HG03175 (cell line): ENCODE results near the gene RBPJ.
A peak's percentile ranks its signal among the peaks of the same experiment; 100 is the strongest.
"Not testable (repeated sequence)": the region's sequence is repeated elsewhere in the genome, so short reads cannot be mapped to it uniquely, and the experiment has no call there.

Experiments used
- ATAC-seq: cut with Tn5 transposase; IDR thresholded peaks from one replicate; pipeline ENCODE4 v1.9.1; 2021; ENCODE audit warnings: mild to moderate bottlenecking, moderate library complexity; ENCODE audit not compliant: unreplicated experiment

The RBPJ gene

DNA sequence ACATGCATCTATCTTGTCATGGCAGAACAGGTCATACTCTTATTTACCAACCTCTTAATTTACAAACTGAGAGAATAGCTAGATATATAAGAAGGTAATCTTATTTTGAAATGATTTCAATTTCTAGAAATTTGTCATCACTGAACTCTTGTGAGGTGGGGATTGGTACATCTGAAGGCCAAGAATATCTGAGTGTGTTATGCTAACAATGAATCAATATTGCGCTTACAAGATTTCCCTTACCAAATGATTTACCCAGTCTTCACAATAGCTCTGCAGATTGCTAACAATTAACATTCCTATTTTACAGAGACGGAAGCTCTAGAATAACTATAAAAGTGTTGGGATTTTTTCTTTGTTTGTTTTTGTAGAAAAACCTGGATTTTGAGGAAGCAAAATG, 48.3 kb downstream of the RBPJ start:
- no peak for ATAC-seq

DNA sequence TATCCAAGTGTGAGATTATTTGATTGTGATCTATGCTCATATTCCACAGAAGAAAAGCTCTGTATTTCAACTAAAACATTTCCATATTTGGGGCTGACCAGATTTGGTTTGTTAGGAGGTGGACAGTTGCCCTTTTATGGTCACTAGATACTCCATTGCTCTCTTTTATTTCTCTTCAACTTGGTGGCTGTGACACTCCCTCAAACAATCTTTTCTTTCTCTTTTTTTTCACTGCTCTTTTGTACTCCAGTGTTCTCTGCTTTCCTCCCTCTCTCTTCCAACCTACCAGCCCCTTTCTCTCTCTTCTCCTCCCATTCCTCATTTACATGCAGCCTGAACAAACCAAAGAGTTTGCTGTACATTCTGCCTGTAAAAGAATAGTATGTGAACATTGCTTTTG, 48.8 kb downstream of the RBPJ start:
- no peak for ATAC-seq

GRCh38 chr4:26372076-26372475, 51.3 kb downstream of the RBPJ start:
- ATAC-seq, result peak; percentile 9

DNA sequence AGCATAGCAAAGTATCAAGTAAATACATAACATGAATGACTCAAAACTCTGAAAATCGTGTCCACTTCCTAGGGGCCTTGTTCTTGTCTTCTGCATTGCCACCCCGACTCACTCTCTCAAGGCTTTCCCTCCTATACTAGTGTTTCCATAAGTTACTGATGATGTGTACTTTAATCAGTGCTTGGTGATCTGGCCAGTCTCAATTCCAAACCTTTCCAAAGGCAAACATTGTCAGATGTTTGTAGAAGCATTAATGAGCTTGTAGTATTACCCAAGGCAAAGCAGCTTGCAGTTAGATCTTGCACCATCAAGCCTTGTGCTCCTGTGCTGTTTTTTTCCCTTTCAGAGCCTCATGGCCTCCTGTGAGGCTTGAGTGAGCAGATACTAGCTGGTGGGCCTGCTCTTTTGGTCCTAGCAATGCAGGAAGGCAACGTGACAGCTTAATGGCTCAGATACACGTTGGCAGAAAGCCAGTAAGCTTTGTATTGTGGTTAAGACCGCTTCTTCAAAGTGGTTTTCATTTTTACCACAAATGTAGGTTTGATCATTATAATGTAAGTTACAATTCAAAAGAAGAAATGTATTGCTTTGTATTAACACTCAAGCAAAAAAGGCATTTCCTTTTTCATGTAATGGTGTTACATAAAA, 51.8 kb downstream of the RBPJ start:
- peak; percentile 90 for ATAC-seq

DNA sequence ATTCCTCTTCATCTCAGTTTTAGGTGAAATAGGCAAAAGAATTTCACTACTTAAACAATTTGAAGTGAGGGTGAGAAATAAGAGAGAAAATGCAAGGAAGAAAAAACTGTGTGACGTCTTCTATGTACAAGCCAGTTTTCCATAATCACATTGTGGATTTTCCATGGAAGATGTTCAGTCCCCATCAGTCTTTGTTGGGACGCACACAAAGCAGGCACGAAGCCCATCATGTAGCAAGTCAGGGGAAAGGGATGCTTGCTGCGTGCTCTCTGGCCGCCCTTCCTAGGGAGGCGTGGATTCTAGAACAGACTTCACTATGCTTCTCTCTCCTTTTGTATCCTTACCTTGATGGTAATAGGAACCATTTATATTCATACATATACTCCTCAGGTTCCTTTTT, 54.7 kb downstream of the RBPJ start:
- ATAC-seq, result no peak

- no peak for ATAC-seq
Measured at GRCh38 chr4:26377328-26378311, 56.8 kb downstream of the RBPJ start.

- ATAC-seq, result no peak
Measured at GRCh38 chr4:26379837-26380236, 59.0 kb downstream of the RBPJ start.

- ATAC-seq, result no peak
Measured at GRCh38 chr4:26380740-26381139, 59.9 kb downstream of the RBPJ start.

GRCh38 chr4:26384380-26385057, 63.7 kb downstream of the RBPJ start:
- ATAC-seq, result no peak

- no peak for ATAC-seq
Measured at GRCh38 chr4:26385690-26386089, 64.9 kb downstream of the RBPJ start.

DNA sequence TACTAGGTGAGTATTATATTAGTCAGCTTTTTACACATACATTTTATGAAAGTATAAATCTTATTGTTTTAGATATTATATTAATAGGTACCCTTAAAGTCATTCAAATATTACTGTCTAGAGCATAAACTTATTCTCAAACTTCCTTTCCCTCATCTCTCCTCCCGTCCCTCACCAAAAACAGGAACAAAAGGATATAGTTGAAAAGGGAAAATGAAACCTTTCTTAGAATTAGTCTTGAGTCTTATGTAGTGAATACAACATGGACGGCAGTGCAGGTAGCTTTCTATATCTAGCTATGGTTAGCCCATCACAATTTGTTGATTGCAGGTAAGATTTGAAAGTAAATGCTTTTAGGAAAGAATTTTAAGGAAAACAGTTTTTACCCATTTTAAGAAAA, 65.6 kb downstream of the RBPJ start:
- no peak for ATAC-seq

GRCh38 chr4:26388671-26389070, 67.9 kb downstream of the RBPJ start:
- ATAC-seq, result no peak

DNA sequence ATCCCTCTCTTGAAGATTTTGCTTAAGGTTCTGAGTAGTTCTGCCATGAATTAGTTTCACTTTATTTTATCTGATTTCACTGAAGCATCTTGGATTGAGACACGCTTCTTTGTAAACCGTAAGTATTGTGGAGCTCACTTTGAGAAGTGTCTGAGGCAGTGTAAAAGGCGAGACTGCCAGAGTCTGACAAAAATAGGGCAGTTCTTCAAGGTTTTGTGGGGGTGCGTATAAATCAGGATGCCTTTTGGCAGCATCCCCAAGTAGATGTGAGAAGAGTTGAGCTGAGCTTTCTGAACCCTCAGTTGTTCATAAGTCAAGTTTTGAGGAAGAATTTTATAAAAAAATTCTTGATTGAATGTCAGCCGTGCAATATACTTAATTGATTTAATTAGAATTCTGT, 76.3 kb downstream of the RBPJ start:
- no peak for ATAC-seq

- ATAC-seq, result no peak
Measured at GRCh38 chr4:26400132-26400531, 79.3 kb downstream of the RBPJ start.

- not testable (repeated sequence) for ATAC-seq
Measured at GRCh38 chr4:26402017-26402416, 81.2 kb downstream of the RBPJ start.

- no peak for ATAC-seq
Measured at GRCh38 chr4:26402458-26402857, 81.6 kb downstream of the RBPJ start.

- ATAC-seq, result no peak
Measured at GRCh38 chr4:26404743-26405206, 84.0 kb downstream of the RBPJ start.

- no peak for ATAC-seq
Measured at GRCh38 chr4:26406346-26406975, 85.6 kb downstream of the RBPJ start.

DNA sequence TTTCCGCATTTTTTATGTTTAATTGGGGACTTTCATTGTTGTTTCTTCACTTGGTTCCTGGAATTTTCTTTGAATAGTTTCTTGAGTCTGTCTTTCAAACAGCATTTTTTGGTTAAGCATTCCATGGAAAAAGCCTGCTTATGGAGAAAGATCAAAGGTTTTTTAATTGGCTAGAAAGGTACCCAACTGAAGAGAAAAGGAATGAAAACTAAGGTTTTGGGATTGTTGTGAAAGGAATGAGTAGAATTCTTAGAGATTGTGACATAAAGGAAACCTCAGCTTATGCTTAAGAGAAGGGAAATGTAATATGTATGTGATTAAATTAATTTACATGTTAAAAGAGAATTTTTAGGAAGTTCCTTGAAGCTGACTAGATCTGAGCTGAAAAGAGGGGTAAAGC, 86.7 kb downstream of the RBPJ start:
- no peak for ATAC-seq

DNA sequence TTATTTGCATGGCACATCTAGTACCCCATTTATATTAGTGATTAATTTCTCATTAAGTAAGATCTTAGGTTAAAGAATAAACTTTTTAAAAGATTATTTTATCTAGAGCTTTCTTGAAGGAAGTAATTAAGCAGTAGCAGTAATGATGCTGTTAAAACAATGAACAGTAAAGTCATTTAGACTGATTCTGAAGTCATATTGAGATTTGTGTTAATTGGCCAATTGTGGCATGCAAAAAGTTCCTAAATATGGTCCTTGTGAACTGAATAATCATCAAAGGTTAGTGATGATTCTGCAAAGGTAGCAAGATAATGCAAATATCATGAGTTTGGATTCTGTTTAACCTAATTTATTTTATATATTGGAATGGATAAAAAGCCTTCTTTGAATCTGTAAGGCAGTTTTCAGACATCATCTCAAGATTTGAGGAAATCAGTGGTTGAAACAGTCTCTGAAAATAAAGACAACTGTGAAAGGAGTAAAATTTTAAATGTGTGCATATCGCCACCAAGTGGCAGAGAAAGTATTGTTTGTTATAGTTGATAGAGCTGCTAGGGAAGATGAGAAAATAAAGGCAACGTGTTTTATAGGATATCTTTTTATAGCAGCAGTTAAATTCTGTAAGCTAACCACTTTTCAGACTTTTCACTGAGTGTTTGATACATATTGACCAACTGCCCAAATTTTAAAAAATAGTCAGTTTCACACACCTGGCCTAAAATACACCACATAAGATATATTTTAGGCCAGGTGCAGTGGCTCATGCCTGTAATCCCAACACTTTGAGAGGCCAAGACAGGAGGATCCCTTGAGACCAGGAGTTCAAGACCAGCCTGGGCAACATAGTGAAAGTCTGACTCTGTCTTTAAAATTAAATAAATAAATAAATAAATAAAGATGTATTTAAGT, 89.8 kb downstream of the RBPJ start:
- ATAC-seq, result peak; percentile 71
